ENCODE results near the gene G6PC2.

DNA sequence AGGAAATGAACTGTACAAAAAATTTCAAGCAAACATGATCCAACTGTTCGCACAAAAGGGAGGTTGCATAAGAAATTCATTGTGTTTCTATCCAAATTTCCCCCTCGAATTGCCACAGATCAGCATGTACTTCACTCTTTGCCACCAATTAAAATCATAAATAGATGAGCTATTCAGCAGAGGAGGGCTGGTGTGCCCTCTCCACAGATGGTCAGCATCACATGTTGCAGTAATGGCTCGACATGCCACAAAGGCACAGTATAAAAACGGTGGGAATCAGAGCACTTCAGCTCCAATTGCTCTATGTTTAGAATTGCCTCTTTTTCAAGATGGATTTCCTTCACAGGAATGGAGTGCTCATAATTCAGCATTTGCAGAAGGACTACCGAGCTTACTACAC lies at the start of gene G6PC2:
- TF ChIP-seq, protein P1, sequence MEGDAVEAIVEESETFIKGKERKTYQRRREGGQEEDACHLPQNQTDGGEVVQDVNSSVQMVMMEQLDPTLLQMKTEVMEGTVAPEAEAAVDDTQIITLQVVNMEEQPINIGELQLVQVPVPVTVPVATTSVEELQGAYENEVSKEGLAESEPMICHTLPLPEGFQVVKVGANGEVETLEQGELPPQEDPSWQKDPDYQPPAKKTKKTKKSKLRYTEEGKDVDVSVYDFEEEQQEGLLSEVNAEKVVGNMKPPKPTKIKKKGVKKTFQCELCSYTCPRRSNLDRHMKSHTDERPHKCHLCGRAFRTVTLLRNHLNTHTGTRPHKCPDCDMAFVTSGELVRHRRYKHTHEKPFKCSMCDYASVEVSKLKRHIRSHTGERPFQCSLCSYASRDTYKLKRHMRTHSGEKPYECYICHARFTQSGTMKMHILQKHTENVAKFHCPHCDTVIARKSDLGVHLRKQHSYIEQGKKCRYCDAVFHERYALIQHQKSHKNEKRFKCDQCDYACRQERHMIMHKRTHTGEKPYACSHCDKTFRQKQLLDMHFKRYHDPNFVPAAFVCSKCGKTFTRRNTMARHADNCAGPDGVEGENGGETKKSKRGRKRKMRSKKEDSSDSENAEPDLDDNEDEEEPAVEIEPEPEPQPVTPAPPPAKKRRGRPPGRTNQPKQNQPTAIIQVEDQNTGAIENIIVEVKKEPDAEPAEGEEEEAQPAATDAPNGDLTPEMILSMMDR (IDR thresholded peaks at IDR 0.05; ENCODE audit: insufficient read depth, low read length, poor library complexity, severe bottlenecking) = no peak
- TF ChIP-seq EZH2phosphoT487 (conservative IDR thresholded peaks at IDR 0.05; ENCODE audit: low read length) = no peak

Data from SU-DHL-6 (cell line).